ENCODE results near the gene GLI3.
"Not testable (repeated sequence)": the region's sequence is repeated elsewhere in the genome, so short reads cannot be mapped to it uniquely, and the experiment has no call there.

Gene GLI3

DNA sequence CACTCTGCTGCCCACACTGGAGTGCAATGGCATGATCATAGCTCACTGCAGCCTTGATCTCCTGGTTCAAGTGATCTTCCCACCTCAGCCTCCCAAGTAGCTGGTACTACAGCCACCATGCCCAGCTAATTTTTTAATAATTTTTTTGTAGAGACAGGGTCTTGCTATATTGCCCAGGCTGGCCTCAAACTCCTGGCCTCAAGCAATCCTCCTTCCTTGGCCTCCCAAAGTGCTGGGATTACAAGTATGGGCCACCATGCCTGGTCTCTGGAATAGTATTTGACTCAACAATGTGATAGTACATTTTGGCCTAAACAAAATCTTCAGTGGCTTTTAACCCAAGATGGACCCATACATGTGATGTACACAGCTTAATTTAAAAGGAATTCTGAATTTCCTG, 27.9 kb downstream of the GLI3 start:
- not testable (repeated sequence) for H3K4me1 Mint-ChIP-seq; H3K9me3 Mint-ChIP-seq; ATAC-seq; H3K36me3 Mint-ChIP-seq; DNase-seq (ENCODE audit: low spot score in 2 of 2); H3K27ac Mint-ChIP-seq; H3K4me3 Mint-ChIP-seq

DNA sequence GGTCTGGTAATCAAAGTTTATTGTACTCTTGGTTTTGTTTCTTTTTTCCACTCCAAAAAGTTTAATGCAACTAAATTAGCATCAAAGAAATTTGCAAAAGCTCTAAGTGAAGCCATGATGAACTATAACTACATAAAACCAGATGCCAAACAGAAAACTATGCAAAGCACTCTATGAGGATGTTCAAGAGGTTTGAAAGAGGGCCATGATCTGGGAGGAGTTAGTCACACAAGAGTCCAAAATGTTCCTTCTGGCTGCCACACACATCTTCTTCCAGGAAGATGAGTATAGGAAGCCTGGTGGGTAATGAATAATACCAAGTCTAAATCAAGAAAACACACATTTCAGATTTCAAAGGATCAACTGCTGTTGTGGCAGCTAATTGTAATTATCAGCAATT, 28.4 kb downstream of the GLI3 start:
- ATAC-seq (no peak), DNase-seq (ENCODE audit: low spot score in 2 of 2) (no peak)
- no peaks in the 10 kb centered on the region for H3K36me3 Mint-ChIP-seq
- no peak overlapping the region for H3K27ac Mint-ChIP-seq
- no peak overlapping the region for H3K4me3 Mint-ChIP-seq
- peaks cover 8% of the 10 kb centered on the region for H3K9me3 Mint-ChIP-seq
- no peaks in the 10 kb centered on the region for H3K4me1 Mint-ChIP-seq

DNA sequence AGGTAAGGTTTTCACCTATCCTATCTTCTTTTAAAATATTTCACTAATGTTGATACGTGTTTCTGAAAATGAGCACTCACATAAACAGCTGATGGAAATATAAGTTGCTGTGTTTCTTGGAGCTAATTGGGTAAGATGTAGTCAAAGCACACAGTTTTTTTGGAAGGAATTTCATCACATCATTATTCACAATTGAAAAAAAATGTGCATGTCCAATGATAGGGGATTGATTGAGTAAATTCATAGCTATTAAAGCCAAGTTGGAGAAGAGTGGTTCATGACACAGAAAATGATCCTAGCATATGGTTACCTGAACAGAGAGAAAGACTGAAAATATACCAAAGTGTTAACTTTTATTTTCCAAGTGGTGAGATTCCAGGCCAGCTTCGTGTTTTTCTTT, 29.6 kb downstream of the GLI3 start:
- H3K4me3 Mint-ChIP-seq, result no peak overlapping the region
- ATAC-seq (no peak), DNase-seq (ENCODE audit: low spot score in 2 of 2) (no peak)
- peaks cover 11% of the 10 kb centered on the region for H3K9me3 Mint-ChIP-seq
- H3K36me3 Mint-ChIP-seq, result no peaks in the 10 kb centered on the region
- no peaks in the 10 kb centered on the region for H3K4me1 Mint-ChIP-seq
- no peak overlapping the region for H3K27ac Mint-ChIP-seq

DNA sequence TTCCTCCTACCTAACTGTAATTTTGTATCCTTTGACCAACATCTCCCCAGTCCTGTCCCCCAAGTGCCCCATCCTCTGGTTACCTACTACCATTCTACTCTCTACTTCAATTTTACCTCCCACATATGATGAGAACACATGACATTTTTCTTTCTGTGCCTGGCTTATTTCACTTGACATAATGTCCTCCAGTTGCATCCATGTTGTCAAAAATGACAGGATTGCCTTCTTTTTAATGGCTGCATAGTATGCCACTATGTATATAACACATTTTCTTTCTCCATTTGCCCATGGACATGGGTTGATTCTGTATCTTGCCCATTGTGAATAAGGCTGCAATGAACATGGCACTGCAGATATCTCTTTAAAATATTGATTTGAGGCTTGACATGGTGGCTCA, 33.7 kb downstream of the GLI3 start:
- H3K9me3 Mint-ChIP-seq, result peaks cover 11% of the 10 kb centered on the region
- no peaks in the 10 kb centered on the region for H3K36me3 Mint-ChIP-seq
- ATAC-seq (no peak), DNase-seq (ENCODE audit: low spot score in 2 of 2) (no peak)
- no peak overlapping the region for H3K4me3 Mint-ChIP-seq
- H3K4me1 Mint-ChIP-seq, result no peaks in the 10 kb centered on the region
- no peak overlapping the region for H3K27ac Mint-ChIP-seq

DNA sequence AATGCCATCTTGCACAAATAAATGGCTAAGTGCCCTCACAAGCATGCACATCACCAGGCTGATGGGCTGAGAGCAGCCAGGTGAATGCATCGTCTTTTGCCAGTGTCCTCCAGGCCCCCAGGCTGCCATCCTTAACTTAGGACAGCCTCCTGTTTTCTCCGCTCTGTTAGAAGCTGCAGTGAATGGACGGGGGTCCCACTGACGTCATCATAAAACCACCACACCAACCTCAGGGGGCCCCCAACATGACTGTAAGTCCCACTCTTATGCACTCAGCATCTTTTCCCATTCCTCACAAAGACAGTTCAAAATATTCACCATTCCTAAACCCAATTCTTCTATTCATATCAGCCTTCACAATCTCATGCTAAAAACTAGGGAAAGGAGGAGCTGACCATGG, 34.4 kb downstream of the GLI3 start:
- no peak for ATAC-seq
- Mint-ChIP-seq H3K9me3 (peaks cover 11% of the 10 kb centered on the region), H3K4me1 (no peaks in the 10 kb centered on the region), H3K36me3 (no peaks in the 10 kb centered on the region), H3K27ac (no peak overlapping the region), H3K4me3 (no peak overlapping the region)
- no peak for DNase-seq (ENCODE audit: low spot score in 2 of 2)

DNA sequence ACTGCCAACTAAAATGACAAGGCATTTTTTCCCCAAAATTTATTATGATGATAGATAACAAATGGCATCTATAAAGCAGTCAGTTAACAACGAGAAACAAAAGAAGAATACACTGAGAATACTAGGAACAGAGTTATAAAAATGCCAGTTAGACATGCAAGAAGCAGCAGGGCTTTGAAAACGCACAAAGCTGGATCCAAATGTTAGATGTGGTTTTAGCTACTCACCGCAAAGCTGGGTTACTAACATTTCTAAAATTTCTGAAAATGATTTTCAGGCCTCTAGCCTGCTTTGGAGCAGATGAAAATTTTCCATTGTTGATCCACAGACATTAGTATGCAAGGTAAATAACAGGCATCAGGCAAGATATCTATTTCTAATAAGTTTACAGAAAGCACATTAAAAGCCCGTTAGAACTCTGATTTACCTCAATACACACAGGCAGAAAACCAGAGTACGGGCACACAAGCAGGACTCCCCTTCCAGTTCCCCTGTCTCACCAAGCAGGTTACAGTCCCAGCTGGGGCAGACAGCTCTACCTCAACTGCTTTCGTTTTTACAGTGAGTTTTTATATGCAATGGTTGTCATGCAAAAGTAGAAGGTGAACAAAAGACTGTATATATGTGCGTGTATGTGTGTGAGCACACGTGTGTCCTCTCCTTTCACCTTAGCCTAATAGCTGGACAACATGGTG, 37.9 kb downstream of the GLI3 start:
- Mint-ChIP-seq H3K4me3 (no peak overlapping the region), H3K9me3 (peaks cover 8% of the 10 kb centered on the region), H3K36me3 (no peaks in the 10 kb centered on the region), H3K4me1 (peaks cover under 1% of the 10 kb centered on the region), H3K27ac (no peak overlapping the region)
- DNase-seq (ENCODE audit: low spot score in 2 of 2) (no peak), ATAC-seq (no peak)

DNA sequence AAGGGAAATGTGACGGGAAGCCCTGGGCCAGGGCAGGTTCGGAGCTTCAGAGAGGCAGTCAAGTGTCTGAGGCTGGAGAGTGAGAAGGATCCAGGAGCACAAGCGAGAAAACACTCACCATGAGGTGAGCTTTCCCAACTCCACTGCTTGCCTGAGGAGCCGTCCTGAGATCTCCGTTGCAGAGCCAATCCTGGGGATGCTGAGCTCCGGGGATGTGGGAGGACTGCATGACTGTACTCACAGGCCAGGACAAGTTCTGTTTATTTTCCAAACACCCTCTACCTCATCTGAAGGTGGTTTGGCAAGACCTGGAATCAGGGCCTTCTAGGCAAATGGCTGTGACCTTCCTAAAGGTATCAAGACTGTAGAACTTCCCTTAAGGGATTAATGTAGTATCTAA, 38.7 kb downstream of the GLI3 start:
- Mint-ChIP-seq H3K4me3 (no peak overlapping the region), H3K9me3 (peaks cover 3% of the 10 kb centered on the region), H3K36me3 (no peaks in the 10 kb centered on the region), H3K27ac (no peak overlapping the region), H3K4me1 (peaks cover 6% of the 10 kb centered on the region)
- DNase-seq (ENCODE audit: low spot score in 2 of 2) (no peak), ATAC-seq (no peak)

DNA sequence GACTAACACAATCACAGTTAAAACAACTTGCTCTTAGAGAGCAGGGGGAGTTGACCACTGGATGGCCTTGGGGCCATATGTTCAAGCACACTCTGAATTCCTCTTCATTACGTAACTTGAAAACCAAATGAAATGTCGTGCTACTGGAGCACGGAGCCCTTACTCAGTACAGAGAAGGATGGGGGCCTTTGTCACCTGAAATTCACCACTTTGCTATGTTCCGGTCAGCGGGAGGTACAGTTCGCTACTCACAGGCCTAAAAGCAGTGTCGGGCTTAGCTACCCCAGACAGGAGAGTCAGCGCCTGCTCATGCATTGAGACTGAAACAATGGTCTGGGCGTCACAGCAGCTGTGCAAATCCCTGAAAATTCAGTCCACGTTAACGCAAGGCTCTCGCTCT, 39.6 kb downstream of the GLI3 start:
- ATAC-seq, result no peak
- no peak for DNase-seq (ENCODE audit: low spot score in 2 of 2)
- H3K4me3 Mint-ChIP-seq, result no peak overlapping the region
- no peaks in the 10 kb centered on the region for H3K36me3 Mint-ChIP-seq
- H3K9me3 Mint-ChIP-seq, result peaks cover 2% of the 10 kb centered on the region
- peaks cover 6% of the 10 kb centered on the region for H3K4me1 Mint-ChIP-seq
- H3K27ac Mint-ChIP-seq, result no peak overlapping the region

DNA sequence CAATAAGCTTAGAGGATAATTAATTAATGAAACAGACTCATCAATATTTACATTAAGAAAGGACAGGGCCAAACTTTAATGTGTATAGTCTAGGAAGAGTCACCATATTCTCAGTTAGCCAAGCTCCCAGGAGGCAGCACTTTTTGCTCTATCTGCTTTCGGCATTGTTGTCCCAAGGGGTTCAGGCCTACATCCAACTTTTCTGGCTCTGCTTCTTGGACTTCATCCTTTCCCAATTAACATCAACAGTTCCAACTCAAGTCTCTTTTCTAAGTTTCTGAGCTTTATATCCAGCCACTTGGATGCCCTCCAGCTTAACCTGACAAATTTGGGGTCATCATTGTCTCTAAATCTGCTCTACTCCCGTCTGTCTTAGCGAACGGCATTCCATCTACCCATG, 42.8 kb downstream of the GLI3 start:
- DNase-seq (ENCODE audit: low spot score in 2 of 2) (no peak), ATAC-seq (no peak)
- peaks cover 6% of the 10 kb centered on the region for H3K4me1 Mint-ChIP-seq
- no peak overlapping the region for H3K27ac Mint-ChIP-seq
- peaks cover 2% of the 10 kb centered on the region for H3K9me3 Mint-ChIP-seq
- H3K4me3 Mint-ChIP-seq, result no peak overlapping the region
- no peaks in the 10 kb centered on the region for H3K36me3 Mint-ChIP-seq

DNA sequence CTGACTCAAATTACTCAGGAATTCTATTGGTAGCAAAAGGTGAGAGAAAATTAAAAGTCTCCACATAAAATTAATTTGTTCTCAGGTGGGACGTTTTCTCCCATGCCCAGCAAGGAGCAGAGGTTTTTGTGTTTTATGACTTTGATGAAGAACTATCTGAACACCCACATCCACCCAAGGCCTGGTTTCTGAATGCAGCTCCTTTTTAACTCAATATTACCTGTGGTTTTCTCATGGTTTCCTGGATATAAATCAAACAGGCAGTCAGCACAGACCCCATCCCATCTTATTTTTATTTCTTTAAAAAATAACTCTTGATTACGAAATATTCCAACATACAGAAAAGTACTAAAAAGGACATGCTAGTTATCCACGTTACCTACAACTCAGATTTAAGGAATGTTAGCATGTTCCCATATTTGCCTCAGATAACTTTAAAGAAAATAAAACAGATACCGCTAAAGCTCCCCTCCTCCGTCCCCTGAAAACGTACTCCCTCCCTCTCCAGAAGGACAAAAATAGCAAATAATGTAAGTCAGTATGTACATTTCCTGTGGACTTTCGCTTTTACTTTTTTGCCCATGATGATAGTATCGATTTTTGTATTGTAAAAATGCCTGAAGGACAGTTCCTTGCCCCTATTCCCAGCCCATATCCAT, 43.4 kb downstream of the GLI3 start:
- Mint-ChIP-seq H3K27ac (no peak overlapping the region), H3K4me1 (peaks cover 6% of the 10 kb centered on the region), H3K9me3 (peaks cover 2% of the 10 kb centered on the region), H3K36me3 (no peaks in the 10 kb centered on the region), H3K4me3 (no peak overlapping the region)
- DNase-seq (ENCODE audit: low spot score in 2 of 2) (no peak), ATAC-seq (no peak)

DNA sequence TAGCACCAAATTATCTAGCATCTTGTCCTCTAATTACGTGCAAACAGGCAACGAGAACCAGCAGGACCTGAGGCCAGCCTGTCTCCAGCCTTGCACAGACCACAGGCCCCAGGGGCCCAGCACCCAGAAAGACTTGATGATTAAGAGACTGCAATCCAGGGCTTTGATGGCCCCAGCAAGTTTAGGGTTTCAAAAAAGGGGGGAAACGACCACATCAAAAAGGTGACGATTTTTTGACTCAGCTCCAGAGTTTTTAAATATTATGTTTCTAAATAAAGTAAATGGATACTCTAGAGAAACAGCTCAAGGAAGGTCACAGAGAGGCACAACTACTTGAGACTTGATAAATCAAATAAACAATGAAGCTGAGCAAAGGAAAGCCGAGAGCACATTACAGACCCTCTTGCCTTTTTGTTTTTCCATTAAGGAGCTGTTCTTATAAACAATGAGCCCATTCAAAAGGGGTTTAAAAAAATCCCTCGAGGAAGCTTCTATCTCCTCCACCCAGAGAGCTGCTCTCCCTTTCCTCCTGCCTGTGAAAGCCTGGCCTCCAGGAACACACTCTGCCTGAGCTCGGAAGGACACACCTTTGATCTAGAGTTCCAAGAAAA, 44.1 kb downstream of the GLI3 start:
- ATAC-seq, result no peak
- peaks cover 2% of the 10 kb centered on the region for H3K9me3 Mint-ChIP-seq
- no peak for DNase-seq (ENCODE audit: low spot score in 2 of 2)
- H3K4me3 Mint-ChIP-seq, result no peak overlapping the region
- H3K27ac Mint-ChIP-seq, result no peak overlapping the region
- peaks cover 6% of the 10 kb centered on the region for H3K4me1 Mint-ChIP-seq
- H3K36me3 Mint-ChIP-seq, result no peaks in the 10 kb centered on the region

DNA sequence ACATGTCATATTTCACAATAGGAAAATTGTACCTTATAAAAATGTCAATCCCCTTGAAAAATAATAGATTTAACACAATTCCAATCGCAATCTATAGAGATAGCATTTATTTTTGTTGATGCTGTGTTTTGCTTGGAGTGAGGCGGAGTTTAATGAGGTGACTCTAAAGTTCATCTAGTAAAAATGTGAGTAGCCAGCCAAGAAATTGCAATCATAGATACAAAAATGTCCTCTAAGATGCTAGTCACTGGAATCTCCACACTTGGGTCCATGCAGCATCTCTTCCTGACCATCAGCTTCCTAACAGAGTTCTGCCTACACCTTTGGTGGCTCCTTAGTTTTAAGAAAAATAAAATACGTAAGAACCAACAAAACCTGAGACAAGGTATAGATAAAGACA, 44.9 kb downstream of the GLI3 start:
- Mint-ChIP-seq H3K9me3 (peaks cover 2% of the 10 kb centered on the region), H3K4me1 (peaks cover 6% of the 10 kb centered on the region), H3K4me3 (no peak overlapping the region), H3K27ac (no peak overlapping the region), H3K36me3 (no peaks in the 10 kb centered on the region)
- DNase-seq (ENCODE audit: low spot score in 2 of 2) (no peak), ATAC-seq (no peak)

DNA sequence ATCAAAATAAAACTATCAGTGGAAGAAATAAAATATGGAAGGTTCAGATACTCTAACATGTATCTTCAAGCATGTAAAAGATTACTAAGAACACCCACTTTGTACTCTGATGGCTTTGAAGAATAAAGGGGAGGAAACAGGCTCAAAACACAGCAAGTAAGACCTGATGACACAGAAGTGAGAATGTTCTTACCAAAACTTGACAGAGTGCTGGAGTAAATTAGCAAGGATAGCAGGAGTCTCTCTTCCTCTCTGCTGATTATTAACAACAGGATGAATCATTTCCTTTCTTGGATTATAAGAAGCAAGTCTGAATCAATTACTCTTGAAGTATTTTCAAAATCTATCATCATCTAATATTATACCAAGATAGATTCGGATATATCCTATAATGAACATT, 47.5 kb downstream of the GLI3 start:
- Mint-ChIP-seq H3K4me3 (no peak overlapping the region), H3K36me3 (no peaks in the 10 kb centered on the region), H3K9me3 (peaks cover 3% of the 10 kb centered on the region), H3K27ac (no peak overlapping the region), H3K4me1 (peaks cover 6% of the 10 kb centered on the region)
- DNase-seq (ENCODE audit: low spot score in 2 of 2) (no peak), ATAC-seq (no peak)

DNA sequence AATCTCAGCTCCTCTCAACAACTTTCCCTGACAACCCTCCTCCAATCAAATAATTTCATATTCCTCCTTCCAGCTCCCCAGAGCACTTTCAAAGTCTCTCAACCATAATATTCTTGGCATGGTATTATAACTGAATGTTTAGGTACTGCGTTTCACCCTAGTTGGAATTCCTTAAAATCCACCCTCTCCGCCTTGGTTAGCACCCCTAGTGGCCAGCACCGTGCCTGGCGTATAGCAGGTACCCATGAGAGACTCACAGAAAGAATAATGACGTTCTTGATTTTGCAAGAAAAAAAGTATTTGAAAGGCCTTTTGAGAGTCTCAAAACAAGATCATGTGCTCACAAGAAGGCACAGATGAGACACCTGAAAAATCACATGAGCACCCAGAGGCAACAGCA, 50.9 kb downstream of the GLI3 start:
- no peak overlapping the region for H3K4me3 Mint-ChIP-seq
- no peak for ATAC-seq
- peaks cover 5% of the 10 kb centered on the region for H3K9me3 Mint-ChIP-seq
- no peaks in the 10 kb centered on the region for H3K4me1 Mint-ChIP-seq
- H3K27ac Mint-ChIP-seq, result no peak overlapping the region
- H3K36me3 Mint-ChIP-seq, result no peaks in the 10 kb centered on the region
- DNase-seq (ENCODE audit: low spot score in 2 of 2), result no peak

DNA sequence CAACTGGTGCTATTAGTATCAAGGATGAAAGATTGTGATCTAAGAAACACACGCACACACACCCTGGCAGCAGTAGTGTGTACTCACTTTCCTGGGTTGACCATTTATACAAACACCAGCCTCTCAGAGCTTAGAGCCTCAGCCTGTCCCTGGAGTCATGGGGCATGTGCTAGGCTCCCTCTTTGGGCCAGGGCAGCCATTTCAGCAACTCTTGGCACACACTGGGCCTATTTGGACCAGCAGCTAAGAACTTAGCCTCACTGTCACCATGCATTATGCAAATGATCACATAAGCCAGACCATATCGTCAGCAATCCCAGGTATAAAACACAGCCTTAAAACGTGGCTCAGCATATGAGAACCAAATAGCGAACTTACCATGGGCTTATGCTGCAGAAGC, 51.3 kb downstream of the GLI3 start:
- DNase-seq (ENCODE audit: low spot score in 2 of 2) (no peak), ATAC-seq (no peak)
- Mint-ChIP-seq H3K27ac (no peak overlapping the region), H3K4me3 (no peak overlapping the region), H3K4me1 (no peaks in the 10 kb centered on the region), H3K9me3 (peaks cover 5% of the 10 kb centered on the region), H3K36me3 (no peaks in the 10 kb centered on the region)

DNA sequence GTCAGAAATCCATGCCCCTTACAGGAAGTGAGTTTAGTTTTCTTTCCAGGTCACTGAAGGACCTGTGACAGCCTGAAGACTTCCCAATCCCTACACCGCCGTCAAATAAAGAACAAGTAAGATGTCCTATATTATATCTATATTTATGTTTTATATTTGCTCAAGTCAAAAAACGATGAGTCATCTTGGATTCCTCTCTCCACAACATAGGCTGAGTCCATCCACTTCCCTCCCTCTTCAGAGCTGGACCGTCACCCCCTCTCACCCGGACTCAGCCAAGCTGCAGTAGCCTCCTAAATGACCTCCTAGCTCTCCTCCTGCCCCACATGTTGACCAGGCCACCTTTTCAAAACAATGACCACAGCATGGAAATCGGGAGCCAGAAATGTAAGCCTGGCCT, 53.5 kb downstream of the GLI3 start:
- DNase-seq (ENCODE audit: low spot score in 2 of 2), result no peak
- ATAC-seq, result no peak
- no peak overlapping the region for H3K4me3 Mint-ChIP-seq
- H3K27ac Mint-ChIP-seq, result no peak overlapping the region
- peaks cover 5% of the 10 kb centered on the region for H3K9me3 Mint-ChIP-seq
- no peaks in the 10 kb centered on the region for H3K4me1 Mint-ChIP-seq
- no peaks in the 10 kb centered on the region for H3K36me3 Mint-ChIP-seq
